Thoracic aorta (tissue), 2 donors: ENCODE results near the gene SNURF. TPM values are rescaled to one million over a fixed set of nuclear protein-coding genes. Genes with fewer than 3 reads are reported as not detected.

Experiments
- ATAC-seq: fragments of 150-250 bp; one replicate; pipeline ENCODE4 v1.8.0; 2017; ENCODE audit warnings: low read depth; ENCODE audit not compliant: insufficient number of reproducible peaks, low FRiP score
- DNase-seq: peaks from one replicate; pipeline ENCODE4 v3.0.0-alpha.2; 2020; ENCODE audit warnings: low spot score
- H3K27ac ChIP-seq, 2 donors: fragments of 200-600 bp; sonication (generic); 1 replicate in 1 of 2; 2 replicates in 1 of 2; pipeline ENCODE4 v1.5.1; 2016; ENCODE audit warnings: mild to moderate bottlenecking in 2 of 2, moderate library complexity in 2 of 2
- H3K27me3 ChIP-seq: fragments of 200-600 bp; sonication (generic); replicated peaks from 2 replicates; pipeline ENCODE4 v1.6.0; 2016; ENCODE audit warnings: mild to moderate bottlenecking; ENCODE audit not compliant: insufficient read depth
- H3K36me3 ChIP-seq: fragments of 200-600 bp; sonication (generic); one replicate; pipeline ENCODE4 v1.5.1; 2016
- H3K4me1 ChIP-seq, 2 donors: fragments of 200-600 bp; sonication (generic); 1 replicate in 1 of 2; 2 replicates in 1 of 2; pipeline versions ENCODE4 v1.5.1 to v1.6.0; 2016; ENCODE audit warnings: low read depth in 2 of 2, mild to moderate bottlenecking in 1 of 2; ENCODE audit not compliant: control insufficient read depth in 1 of 2
- H3K4me3 ChIP-seq: fragments of 200-600 bp; sonication (generic); 2 replicates; pipeline ENCODE4 v1.5.1; 2016; ENCODE audit warnings: mild to moderate bottlenecking
- H3K9me3 ChIP-seq: fragments of 200-600 bp; sonication (generic); 2 replicates; pipeline ENCODE4 v1.5.1; 2016
- total RNA-seq, 2 donors: library from RNA; depleted of rRNA; stranded (reverse); fragments of >200 nt; gene quantifications; one replicate each; pipeline versions ENCODE4 v1.1.0 to v1.2.3, GENCODE V29; 2016
- TF ChIP-seq, protein P1 (sequence below): fragments of 200-600 bp; sonication (generic); IDR thresholded peaks from one replicate; pipeline ENCODE4 v1.5.1; 2019; ENCODE audit warnings: antibody characterized with exemption

SNURF gene
- total RNA-seq, 2 donors from 2014 or later, result 17.7 to 37.3 TPM

DNA sequence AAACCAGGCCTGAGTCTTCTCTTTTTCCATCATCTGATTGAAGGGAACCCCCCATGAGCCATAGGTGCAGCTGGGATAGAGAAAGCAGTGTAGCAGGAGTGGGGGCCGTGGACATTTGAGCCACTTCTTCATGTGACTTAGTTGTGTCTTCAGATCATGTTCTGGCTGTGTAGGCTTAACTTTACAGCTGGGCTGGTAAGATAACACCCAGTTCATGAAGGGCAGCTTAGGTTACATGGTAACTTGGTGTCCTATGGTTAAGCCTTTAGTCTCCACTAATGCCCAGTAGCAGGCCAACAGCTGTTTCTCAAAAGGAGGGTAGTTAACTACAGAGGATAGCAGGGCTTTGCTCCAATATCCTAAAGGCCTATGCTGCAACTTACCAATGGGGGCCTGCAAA lies 11.4 kb upstream of the SNURF start:
- ATAC-seq, result no peak
- TF ChIP-seq, protein P1, sequence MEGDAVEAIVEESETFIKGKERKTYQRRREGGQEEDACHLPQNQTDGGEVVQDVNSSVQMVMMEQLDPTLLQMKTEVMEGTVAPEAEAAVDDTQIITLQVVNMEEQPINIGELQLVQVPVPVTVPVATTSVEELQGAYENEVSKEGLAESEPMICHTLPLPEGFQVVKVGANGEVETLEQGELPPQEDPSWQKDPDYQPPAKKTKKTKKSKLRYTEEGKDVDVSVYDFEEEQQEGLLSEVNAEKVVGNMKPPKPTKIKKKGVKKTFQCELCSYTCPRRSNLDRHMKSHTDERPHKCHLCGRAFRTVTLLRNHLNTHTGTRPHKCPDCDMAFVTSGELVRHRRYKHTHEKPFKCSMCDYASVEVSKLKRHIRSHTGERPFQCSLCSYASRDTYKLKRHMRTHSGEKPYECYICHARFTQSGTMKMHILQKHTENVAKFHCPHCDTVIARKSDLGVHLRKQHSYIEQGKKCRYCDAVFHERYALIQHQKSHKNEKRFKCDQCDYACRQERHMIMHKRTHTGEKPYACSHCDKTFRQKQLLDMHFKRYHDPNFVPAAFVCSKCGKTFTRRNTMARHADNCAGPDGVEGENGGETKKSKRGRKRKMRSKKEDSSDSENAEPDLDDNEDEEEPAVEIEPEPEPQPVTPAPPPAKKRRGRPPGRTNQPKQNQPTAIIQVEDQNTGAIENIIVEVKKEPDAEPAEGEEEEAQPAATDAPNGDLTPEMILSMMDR, result no peak
- Histone ChIP-seq H3K4me3 (no peak overlapping the region), H3K27ac (no peak overlapping the region), H3K36me3 (no peaks in the 10 kb centered on the region), H3K27me3 (no peaks in the 10 kb centered on the region), H3K9me3 (no peaks in the 10 kb centered on the region), H3K4me1 (peaks cover 0 to 27% of the 10 kb centered on the region in 2 donors)
- no peak for DNase-seq

DNA sequence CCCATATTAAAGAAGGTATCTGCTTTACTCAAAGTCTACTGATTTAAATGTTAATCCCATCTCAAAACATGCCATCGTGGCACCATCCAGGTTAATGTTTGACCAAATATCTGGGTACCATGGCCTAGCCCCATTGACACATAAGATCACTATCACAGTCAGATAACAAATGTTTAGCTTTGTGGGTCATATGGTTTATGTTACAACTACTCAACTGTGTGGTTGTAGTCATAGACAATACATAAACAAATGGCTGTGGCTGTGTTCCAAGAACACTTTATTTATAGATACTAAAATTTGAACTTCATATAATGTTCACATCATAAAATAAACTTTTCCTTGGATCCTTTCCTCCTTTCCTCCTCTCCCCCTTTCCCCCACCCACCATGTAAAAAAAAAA lies 9.8 kb upstream of the SNURF start:
- H3K4me1 ChIP-seq, result peaks cover 0 to 27% of the 10 kb centered on the region in 2 donors
- DNase-seq, result no peak
- H3K9me3 ChIP-seq, result no peaks in the 10 kb centered on the region
- TF ChIP-seq, protein P1, result no peak
- no peaks in the 10 kb centered on the region for H3K27me3 ChIP-seq
- no peaks in the 10 kb centered on the region for H3K36me3 ChIP-seq
- H3K4me3 ChIP-seq, result no peak overlapping the region
- ATAC-seq, result no peak
- peak overlapping the region; percentile 28 to 62 for H3K27ac ChIP-seq

DNA sequence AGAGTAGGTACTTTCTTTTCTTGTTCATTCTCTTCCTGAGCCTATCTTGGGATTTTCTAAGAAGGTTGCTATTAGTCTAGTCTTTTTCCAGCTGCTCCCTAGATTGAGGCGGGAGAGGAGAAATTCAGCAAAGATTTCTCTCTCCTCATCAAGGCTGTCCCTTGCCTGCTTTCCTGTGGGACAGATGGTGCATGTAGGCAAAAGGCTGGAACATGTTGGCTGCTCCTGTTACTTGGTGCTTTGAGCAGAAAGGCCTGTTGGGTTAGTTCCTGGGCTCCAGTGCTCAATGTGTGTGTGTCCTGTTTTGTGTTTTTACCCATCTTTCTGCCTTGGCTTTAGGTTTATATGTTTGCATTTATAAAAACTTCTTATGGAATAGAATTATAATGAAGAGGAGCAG lies 9.1 kb upstream of the SNURF start:
- no peak for DNase-seq
- Histone ChIP-seq H3K27ac (peak overlapping the region; percentile 57 to 62), H3K36me3 (no peaks in the 10 kb centered on the region), H3K4me1 (peaks cover 0 to 22% of the 10 kb centered on the region in 2 donors), H3K9me3 (no peaks in the 10 kb centered on the region), H3K4me3 (no peak overlapping the region), H3K27me3 (no peaks in the 10 kb centered on the region)
- TF ChIP-seq, protein P1, result no peak
- no peak for ATAC-seq

DNA sequence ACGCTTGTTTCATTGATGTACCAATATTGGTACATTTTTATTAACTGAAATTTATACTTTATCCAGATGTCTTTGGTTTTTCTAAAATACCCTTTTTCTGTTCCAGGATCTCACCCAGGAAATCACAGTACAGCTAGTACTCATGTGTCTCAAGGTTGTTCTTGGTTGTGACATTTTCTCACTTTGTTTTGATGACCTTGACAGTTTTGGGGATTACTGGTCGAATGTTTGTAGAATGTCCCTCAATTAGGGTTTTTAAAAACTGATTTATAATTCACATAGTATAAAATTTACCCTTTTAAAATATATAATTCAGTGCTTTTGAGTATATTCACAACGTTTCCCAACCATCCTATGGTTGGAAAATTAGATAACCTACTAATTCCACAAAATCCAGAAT lies 6.3 kb upstream of the SNURF start:
- ATAC-seq, result no peak
- Histone ChIP-seq H3K4me1 (peaks cover 0 to 19% of the 10 kb centered on the region in 2 donors), H3K9me3 (no peaks in the 10 kb centered on the region), H3K27ac (no peak overlapping the region), H3K36me3 (no peaks in the 10 kb centered on the region), H3K4me3 (no peak overlapping the region), H3K27me3 (no peaks in the 10 kb centered on the region)
- TF ChIP-seq, protein P1, result no peak
- DNase-seq, result no peak

DNA sequence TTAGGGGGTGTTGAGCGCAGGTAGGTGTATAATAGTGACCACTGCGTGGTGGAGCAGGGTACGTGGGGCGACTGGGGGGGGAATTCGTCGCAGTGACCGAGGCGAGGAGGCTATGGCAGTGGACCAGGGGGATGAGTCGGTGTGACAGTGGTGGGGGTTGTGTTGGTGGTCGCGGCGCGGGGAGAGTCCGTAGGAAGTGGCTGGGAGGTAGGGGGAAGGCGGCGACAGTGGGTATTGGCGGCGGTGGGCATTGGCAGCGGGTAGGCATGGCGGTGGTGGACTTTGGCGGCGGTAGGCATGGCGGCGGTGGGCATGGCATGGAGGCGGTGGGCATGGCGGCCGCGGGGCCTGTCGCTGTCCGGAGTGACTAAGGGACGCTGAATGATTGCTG lies 739 bp downstream of the SNURF start:
- peak overlapping the region; percentile 81 for H3K4me3 ChIP-seq
- H3K4me1 ChIP-seq, result peaks cover 6 to 11% of the 10 kb centered on the region in 2 donors
- no peaks in the 10 kb centered on the region for H3K27me3 ChIP-seq
- H3K27ac ChIP-seq, result peak overlapping the region; percentile 90 to 98
- no peaks in the 10 kb centered on the region for H3K9me3 ChIP-seq
- H3K36me3 ChIP-seq, result no peaks in the 10 kb centered on the region
- DNase-seq (no peak), ATAC-seq (no peak)
- TF ChIP-seq, protein P1, result no peak
